GM18505 (cell line): ENCODE results near the gene MVB12B.

Experiments
- ATAC-seq: cut with Tn5 transposase; IDR thresholded peaks from one replicate; pipeline ENCODE4 v1.9.1; 2021; ENCODE audit not compliant: unreplicated experiment
- POLR2A ChIP-seq: IDR thresholded peaks from 4 replicates; pipeline ENCODE4 v1.6.1; 2011; ENCODE audit warnings: borderline replicate concordance; ENCODE audit not compliant: insufficient read depth, insufficient read length; ENCODE audit errors: extremely low read depth

MVB12B gene

DNA sequence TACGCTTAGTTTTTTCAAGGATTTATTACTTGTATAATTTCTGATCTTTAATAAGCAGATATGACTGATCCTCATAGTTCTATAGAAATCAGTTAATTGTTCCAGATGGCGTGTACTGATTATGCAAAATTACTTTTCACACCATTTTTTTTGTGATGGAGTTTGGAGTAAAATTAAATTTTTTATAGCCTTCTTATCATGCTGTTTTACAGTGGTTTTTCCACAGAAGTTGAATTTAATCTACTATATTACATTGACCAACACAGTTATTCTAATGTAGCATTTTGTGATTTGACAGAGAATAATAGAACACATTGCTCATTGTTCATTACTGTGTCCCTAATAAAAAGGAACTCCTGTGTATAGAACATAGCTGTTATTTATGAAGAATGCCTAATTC lies 111.1 kb downstream of the MVB12B start:
- ATAC-seq = no peak

DNA sequence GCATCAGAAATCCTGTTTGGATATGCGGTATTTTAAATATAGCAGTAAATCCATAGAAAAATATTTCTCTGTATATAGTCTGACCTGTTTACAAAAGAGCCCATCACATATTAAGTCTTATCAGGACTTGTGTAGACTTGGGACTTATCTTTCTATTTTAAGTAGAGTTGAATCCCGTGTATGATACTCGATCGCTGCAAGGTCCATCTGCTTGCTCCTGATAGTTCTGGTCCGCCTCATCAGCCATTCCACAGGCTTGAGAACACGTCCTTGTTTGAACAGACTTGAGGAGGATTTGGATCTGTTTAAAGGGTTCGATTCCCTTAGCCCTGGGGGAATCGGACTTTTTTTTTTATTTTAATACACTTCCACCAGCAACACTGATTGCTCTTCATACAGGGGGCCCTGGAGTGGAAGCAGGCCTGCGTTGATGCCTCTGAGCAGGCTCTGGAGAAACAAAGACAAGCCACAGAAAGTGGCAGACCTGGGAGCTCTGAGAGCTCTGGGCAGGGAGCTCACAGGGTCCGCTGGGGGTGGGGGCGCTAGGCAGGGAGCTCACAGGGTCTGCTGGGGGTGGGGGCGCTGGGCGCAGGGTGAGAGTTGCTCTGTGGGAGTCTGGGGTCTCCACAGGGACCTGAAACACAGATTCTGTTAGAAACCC lies 112.2 kb downstream of the MVB12B start:
- TF ChIP-seq POLR2A = no peak
- ATAC-seq = no peak

More for the DNA sequence above, 111.1 kb downstream of the MVB12B start:
- TF ChIP-seq POLR2A = no peak

DNA sequence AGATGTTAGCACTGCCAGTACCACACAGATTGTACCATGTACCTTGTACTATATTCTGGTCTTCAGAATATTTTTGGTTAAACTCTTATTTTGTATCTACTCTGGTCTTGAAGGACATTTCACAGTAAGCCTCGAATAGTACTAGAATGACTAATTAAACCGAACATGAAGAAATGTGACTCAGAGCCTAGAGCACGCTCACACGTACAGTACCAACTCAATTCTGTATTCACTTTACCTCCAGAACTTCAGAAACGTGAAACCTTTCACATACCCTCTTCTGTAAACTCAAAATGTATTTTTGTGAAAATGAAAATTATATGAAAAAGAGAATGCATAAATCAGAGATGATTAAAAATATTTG lies 112.8 kb downstream of the MVB12B start:
- TF ChIP-seq POLR2A = no peak
- ATAC-seq = no peak

DNA sequence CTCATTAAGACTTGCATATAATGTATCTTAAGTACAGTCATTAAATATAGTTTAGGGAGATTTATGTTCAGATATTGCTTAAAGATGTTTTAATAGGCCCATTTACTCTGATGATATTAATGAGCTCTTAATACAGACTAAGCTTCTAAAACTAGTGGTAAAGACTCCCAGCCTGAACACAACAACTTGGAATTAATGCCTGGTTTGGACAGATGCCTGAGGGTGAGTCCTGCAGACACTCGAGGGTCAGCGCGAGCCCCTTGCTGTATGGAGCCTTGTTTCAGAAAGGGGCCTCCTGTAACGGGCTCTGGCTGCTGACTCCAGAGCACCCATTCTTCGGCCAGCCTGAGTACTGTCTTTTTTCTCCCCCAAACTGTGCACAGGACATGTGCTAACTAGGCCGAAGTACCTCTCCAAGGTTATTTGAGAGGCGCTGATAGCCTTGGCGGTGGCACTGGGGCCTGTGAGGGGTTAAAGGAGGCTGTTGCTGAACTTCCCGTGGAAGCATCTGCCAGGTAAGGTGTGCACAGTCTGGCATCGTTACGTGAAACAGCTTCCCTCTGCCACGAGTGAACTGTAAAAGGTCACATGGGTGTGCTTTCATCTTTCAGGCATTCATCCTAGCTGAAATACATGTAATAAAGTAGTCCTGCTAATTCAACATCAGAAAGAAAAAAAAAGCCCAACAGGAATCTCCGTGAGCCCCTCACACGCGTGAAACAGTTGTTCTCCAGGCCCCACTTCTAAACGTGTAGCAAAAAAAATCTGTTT lies 113.4 kb downstream of the MVB12B start:
- ATAC-seq = no peak

DNA sequence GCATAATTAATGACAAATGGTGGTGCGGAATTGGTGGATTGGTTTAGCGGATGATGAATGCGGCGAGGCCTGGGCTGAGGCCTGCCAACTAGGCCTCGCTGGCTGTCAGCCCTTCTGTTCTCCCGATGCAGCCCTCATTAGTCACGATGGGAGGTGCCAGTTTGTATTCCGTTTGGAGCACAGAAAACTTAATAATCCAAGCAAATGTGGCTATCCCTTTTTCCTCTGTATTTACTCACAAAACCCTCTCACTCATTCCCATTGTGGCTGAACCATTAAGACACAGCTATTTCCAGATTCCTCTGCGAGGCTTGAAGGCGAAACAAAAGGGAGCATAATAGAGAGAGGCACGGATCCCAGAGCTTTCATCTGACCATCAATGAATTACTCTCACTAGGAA lies 114.3 kb downstream of the MVB12B start:
- no peak for ATAC-seq
- TF ChIP-seq POLR2A = no peak

More for the DNA sequence above, 113.4 kb downstream of the MVB12B start:
- TF ChIP-seq POLR2A = no peak

DNA sequence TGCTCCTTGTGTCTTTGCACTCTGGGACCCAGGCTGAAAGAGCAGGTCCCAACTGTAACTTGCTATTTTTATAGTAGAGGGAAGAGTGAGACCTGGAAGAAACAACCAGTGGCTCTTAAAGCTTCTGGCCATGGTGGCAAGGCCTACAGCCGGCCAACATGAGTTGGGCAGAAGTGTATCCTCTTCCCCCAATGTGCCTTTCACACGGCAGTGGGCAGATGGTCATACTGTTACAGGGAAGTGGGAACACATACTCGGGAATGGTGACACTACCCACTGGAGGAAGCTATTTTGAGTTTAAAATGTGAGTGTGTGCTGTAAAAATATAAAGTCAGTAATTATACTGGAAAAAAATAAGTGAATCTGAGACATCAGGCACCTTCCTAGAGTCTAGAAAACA lies 116.0 kb downstream of the MVB12B start:
- no peak for ATAC-seq

DNA sequence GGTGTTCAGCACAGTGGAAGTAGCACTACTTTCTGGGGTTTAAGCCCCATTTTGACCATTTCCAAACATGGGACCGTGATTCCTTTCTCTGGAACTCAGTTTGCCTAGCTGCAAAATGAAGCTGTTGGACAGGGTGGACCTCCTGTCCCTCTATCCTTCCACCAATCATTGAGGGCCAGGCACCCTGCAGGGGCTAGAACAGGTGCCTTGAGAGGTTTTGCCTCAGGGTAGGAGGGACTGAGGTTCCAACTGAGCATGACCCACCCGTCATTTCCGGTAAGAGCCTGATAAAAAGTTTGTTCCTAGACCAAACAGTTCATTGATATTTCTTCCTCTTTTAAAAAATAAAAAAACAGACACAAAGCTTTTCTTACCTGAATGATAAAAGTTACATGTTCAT lies 116.5 kb downstream of the MVB12B start:
- ATAC-seq = no peak
- TF ChIP-seq POLR2A = no peak

More for the DNA sequence above, 116.0 kb downstream of the MVB12B start:
- no peak for TF ChIP-seq POLR2A

DNA sequence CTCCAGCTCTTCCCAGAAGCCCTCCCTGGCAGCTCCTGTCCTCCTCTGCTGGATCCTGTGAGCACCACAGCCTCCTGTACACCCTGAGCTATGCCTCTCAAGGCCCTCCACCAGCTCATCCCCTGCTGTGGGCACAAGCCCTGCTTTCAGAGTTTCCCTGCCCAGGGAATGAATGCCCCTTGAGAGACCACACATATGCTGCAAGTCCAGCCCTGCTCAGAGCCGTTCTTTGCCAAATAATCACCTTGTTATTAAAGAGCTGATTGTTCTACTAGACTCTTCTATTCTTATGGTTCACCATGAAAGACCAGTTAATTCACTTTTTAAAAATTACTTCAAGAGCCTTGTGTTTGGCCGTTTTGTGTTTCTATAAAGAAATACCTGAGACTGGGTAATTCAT lies 121.5 kb downstream of the MVB12B start:
- ATAC-seq = no peak
- TF ChIP-seq POLR2A = no peak

DNA sequence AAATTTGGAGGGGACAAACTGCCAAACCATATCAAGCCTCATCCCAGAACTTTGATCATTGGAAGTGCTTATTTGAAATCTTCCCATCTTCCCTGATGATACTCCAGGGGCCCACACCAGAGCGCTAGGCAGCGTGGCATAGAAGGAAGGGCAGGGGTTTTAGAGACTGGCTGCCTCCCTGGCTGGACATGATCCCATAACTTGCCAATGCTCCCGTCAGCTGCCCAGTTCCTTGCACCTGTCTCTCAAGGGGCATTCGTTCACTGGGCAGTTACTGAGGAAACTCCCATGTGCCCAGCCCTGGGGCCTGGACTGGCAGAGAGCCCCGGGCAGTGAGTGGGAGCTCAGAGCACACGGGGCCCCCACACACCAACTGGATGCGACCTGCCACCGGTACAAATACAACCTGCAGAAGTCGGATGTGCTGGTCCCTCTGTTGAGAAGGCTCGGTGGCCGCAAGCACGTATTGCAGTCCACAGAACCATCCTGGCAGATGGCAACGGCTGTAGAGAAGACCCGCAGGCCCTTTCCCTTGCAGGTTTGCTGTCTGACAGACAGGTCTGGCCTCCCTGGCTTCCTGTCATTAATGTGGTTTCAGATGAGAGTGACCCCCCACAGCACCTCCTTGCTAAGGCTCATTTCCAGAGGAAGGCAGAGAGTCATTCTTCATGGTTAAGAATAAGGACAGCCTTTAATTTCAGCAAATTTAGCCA lies 122.4 kb downstream of the MVB12B start:
- TF ChIP-seq POLR2A = no peak
- no peak for ATAC-seq

DNA sequence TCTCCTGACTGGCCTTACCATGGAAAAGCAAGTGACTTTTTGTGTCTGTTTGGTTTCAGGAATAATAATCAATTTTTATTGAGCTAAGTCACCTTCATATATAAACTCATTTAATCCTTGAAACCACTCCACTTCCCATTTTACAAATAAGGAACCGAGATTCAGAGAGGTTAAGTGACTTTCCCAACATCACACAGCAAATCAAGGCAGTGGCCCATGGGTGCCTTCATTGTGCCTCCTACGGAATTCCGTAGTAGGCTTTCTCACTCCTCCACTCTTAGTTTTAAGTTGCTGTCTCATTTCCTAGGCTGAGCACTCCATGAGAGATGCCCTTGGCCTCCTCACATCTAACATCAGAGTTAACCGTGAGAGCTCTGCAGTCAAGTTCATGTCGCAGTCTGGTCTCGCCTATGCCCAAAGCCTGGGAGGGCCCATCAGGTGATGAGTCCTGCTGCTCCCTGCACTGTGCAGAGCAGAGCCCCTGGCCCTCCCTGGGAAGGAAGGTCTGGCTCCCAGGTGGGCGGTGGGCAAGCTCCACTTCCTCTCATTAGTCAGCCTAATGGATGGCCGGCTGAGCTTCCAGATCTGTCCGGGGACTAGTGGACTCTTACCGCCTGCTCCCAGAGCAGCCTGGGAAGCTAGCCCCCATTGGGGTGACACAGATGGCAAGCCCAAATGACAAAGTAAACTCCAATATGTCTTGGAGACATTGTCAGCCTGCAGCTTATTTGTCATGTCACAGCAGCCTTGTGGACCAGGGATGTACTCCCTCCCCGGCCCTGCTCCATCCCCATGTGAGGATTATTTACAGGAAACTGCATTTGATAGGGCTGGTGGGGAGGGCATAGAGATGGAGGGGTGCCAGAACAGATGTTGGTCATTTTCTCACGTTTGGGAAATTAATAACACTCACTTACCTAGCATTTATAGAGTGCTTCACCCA lies 123.4 kb downstream of the MVB12B start:
- ATAC-seq = no peak
- no peak for TF ChIP-seq POLR2A

DNA sequence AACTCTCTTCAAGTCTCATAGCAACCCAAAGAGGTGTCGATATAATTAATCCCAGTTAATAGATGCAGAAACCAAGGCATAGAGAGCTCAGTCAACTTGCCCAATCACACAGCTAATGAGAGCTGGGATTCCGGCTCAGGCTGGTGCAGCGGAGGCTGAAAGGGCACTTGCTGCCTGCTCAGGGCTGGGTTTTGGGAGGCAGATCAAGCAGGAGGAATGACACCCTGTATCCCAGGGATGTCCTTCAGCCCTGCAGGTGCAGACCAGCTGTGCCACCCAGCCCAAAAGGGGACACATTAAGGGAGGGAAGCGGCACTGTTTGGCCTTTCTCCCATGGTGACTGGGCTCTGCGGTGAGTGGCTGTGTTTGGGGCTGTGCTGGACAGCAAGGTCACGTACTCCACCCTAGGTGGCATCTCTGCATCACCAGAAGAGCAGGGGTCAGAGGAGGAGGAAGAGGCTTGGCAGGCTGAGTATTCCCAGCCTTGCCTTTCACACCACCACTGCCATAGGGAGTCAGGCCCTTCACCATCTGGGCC lies 124.1 kb downstream of the MVB12B start:
- TF ChIP-seq POLR2A = no peak
- ATAC-seq = no peak

DNA sequence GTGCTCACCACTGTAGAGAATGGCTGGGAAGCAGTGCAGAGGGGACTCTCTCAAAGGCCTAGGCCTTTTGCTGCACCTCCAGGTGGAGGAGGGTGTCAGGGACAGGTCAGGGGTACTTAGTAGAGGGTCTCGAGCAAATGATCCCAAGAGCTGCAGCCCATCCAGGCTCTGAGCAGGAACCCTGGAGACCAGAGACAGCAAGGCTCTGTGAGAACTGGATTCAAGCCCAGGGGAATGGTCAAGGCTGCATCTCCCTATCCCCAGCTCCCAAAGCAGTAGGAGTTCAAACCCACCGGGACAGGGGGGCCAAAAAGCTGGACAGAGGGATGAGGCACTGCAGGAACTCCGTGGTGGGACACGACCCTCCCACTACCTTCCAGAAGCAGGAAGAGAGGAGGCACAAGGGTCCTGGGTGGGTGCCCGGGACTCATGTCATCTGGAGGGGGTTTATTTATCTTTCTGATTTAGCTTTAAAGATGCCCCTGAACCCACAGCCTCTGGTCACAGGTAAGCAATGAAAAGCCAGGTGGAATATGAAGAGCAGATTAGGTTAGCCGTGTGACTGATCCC lies 124.8 kb downstream of the MVB12B start:
- TF ChIP-seq POLR2A = no peak
- no peak for ATAC-seq
